K562 (cell line): Measurements from ENCODE around the gene ARL14.

Source experiments
- ATF7 ChIP-seq: fragments of 450-650 bp; IDR thresholded peaks from 2 replicates; pipeline ENCODE4 v1.7.1; 2014; ENCODE audit warnings: mild to moderate bottlenecking, moderate library complexity
- CTCF ChIP-seq, 3 experiments: IDR thresholded peaks in 2 of 3; conservative IDR thresholded peaks in 1 of 3; 2 replicates each; pipeline ENCODE4 v1.5.1; 2011 to 2012; ENCODE audit warnings: low read length in 3 of 3, mild to moderate bottlenecking in 3 of 3, control low read depth in 2 of 3, improper control_type of control experiment in 1 of 3, inconsistent platforms in 1 of 3, low read depth in 1 of 3, mixed read lengths in 1 of 3, moderate library complexity in 1 of 3; ENCODE audit not compliant: insufficient read depth in 2 of 3
- EP300 ChIP-seq: IDR thresholded peaks from 2 replicates; pipeline ENCODE4 v1.6.1; 2012; ENCODE audit warnings: low read length, improper control_type of control experiment
- ETV6 ChIP-seq, 3 experiments: fragments of 150-350 bp in 1 of 3; sonication (generic) in 1 of 3; formaldehyde crosslinking in 1 of 3; IDR thresholded peaks; 2 replicates each; pipeline versions ENCODE4 v1.6.1 to v1.8.0; 2014 to 2022; ENCODE audit warnings: borderline replicate concordance in 2 of 3, low read depth in 2 of 3, antibody characterized with exemption in 1 of 3, low read length in 1 of 3, mild to moderate bottlenecking in 1 of 3, missing genetic modification reagents in 1 of 3
- GABPB1 ChIP-seq: sonication (generic); formaldehyde crosslinking; IDR thresholded peaks from 2 replicates; pipeline ENCODE4 v1.8.0; 2022; ENCODE audit warnings: mild to moderate bottlenecking, missing genetic modification reagents
- HMG20B ChIP-seq: fragments of 250-450 bp; sonication (Bioruptor Pico); IDR thresholded peaks from 2 replicates; pipeline ENCODE4 v1.5.0; 2021; ENCODE audit warnings: mild to moderate bottlenecking
- KLF6 ChIP-seq: fragments of 250-450 bp; sonication (Bioruptor Pico); IDR thresholded peaks from 2 replicates; pipeline ENCODE4 v1.4.0; 2020; ENCODE audit warnings: mild to moderate bottlenecking, moderate library complexity, borderline replicate concordance
- MCM5 ChIP-seq: fragments of 450-650 bp; IDR thresholded peaks from 2 replicates; pipeline ENCODE4 v1.6.1; 2016; ENCODE audit warnings: low read depth
- MYC ChIP-seq, 2 experiments: fragments of 250-450 bp in 1 of 2; sonication (Bioruptor Pico) in 1 of 2; IDR thresholded peaks; 2 replicates each; pipeline versions ENCODE4 v1.5.1 to v1.6.1; 2012 to 2021; ENCODE audit warnings: low read depth in 2 of 2, borderline replicate concordance in 1 of 2, improper control_type of control experiment in 1 of 2, low read length in 1 of 2, mild to moderate bottlenecking in 1 of 2, moderate library complexity in 1 of 2
- PHF8 ChIP-seq: fragments of 200-600 bp; sonication (generic); IDR thresholded peaks from 2 replicates; pipeline ENCODE4 v1.6.1; 2012; ENCODE audit warnings: mixed run types, mild to moderate bottlenecking, inconsistent platforms, low read length, moderate library complexity, borderline replicate concordance
- POLR2AphosphoS5 ChIP-seq: IDR thresholded peaks from 2 replicates; pipeline ENCODE4 v1.6.1; 2011; ENCODE audit warnings: mild to moderate bottlenecking, low read depth, low read length, moderate library complexity; ENCODE audit not compliant: control insufficient read depth, insufficient read depth
- SMAD1 ChIP-seq: fragments of 150-350 bp; IDR thresholded peaks from 2 replicates; pipeline ENCODE4 v1.6.1; 2014; ENCODE audit warnings: low read length, low read depth; ENCODE audit not compliant: partially characterized antibody
- TCF7L2 ChIP-seq: fragments of 150-350 bp; IDR thresholded peaks from 2 replicates; pipeline ENCODE4 v1.6.1; 2016; ENCODE audit warnings: low read depth, mild to moderate bottlenecking, low read length, moderate library complexity
- ZNF324 ChIP-seq: fragments of 250-450 bp; sonication (Bioruptor Pico); IDR thresholded peaks from 2 replicates; pipeline ENCODE4 v1.4.0; 2020; ENCODE audit warnings: mild to moderate bottlenecking

DNA sequence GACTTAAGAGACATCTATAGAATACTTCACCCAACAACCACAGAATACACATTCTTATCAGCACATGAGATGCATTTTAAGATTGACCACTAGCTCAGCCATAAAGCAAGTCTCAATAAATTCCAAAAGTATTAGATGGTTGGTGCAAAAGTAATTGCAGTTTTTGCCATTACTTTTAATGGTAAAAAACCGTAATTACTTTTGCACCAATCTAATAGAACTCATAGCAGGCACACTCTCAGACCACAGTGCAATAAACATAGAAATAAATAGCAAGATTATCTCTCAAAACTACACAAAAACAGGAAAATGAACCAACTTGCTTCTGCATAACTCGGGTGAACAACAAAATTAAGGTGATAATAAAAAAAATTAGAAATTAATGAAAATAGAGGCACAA, 45.4 kb downstream of the ARL14 start:
- no peak for TF ChIP-seq GABPB1 (CRISPR knock-in tag)
- no peak for TF ChIP-seq MCM5
- TF ChIP-seq CTCF (IDR thresholded peaks at IDR 0.05 in 2 of 3, conservative IDR thresholded peaks at IDR 0.05 in 1 of 3; ENCODE audit: insufficient read depth in 2 of 3, low read depth in 1 of 3, low read length in 3 of 3), result no peak
- TF ChIP-seq ATF7, result no peak
- TF ChIP-seq KLF6 (CRISPR knock-in tag), result no peak
- no peak for TF ChIP-seq PHF8
- no peak for TF ChIP-seq SMAD1
- TF ChIP-seq EP300, result no peak
- TF ChIP-seq ZNF324 (CRISPR knock-in tag), result no peak
- no peak for TF ChIP-seq TCF7L2
- no peak for TF ChIP-seq HMG20B (CRISPR knock-in tag)
- TF ChIP-seq POLR2AphosphoS5, result no peak
- TF ChIP-seq ETV6 (IDR thresholded peaks at IDR 0.05; ENCODE audit: borderline replicate concordance in 1 of 2, low read depth in 2 of 2, low read length in 1 of 2), result no peak
- TF ChIP-seq ETV6 (CRISPR knock-in tag; IDR thresholded peaks at IDR 0.05; ENCODE audit: borderline replicate concordance), result no peak
- no peak for TF ChIP-seq MYC (IDR thresholded peaks at IDR 0.05; ENCODE audit: low read depth, low read length)
- no peak for TF ChIP-seq MYC (CRISPR knock-in tag; IDR thresholded peaks at IDR 0.05; ENCODE audit: borderline replicate concordance, low read depth)
